Fibroblast of lung (primary cell): ENCODE data around the gene ARHGEF33. TPM values are rescaled to one million over a fixed set of nuclear protein-coding genes. Genes with fewer than 3 reads are reported as not detected.

Experiments used
- DNase-seq, 2 donors: peaks; one replicate each; pipeline versions ENCODE4 v3.0.0 to v3.0.0-alpha.2; 2010; ENCODE audit warnings: low read depth in 2 of 2
- H2AFZ ChIP-seq: 2 replicates; pipeline ENCODE4 v1.5.1; 2012; ENCODE audit warnings: low read length, control low read depth, inconsistent platforms
- H3K27ac ChIP-seq: 2 replicates; pipeline ENCODE4 v1.5.1; 2011; ENCODE audit warnings: low read length, control low read depth; ENCODE audit not compliant: insufficient read depth
- H3K27me3 ChIP-seq: 2 replicates; pipeline ENCODE4 v1.5.1; 2011; ENCODE audit warnings: mild to moderate bottlenecking, low read length; ENCODE audit not compliant: control insufficient read depth, insufficient read depth
- H3K36me3 ChIP-seq: 2 replicates; pipeline ENCODE4 v1.5.1; 2011; ENCODE audit warnings: low read length; ENCODE audit not compliant: control insufficient read depth, insufficient read depth
- H3K4me1 ChIP-seq: 2 replicates; pipeline ENCODE4 v1.5.1; 2011; ENCODE audit warnings: low read length; ENCODE audit not compliant: control insufficient read depth, insufficient read depth; ENCODE audit errors: extremely low read depth
- H3K4me2 ChIP-seq: 2 replicates; pipeline ENCODE4 v1.5.1; 2011; ENCODE audit warnings: low read length, control low read depth; ENCODE audit not compliant: insufficient read depth; ENCODE audit errors: extremely low read depth
- H3K4me3 ChIP-seq, 4 experiments: fragments of 200-600 bp in 1 of 4; sonication (generic) in 1 of 4; replicated peaks in 1 of 4; 2 replicates each; pipeline ENCODE4 v1.5.1; 2011 to 2016; ENCODE audit warnings: low read length in 4 of 4, low read depth in 3 of 4, mild to moderate bottlenecking in 3 of 4, control low read depth in 2 of 4, inconsistent platforms in 1 of 4, mixed read lengths in 1 of 4; ENCODE audit not compliant: insufficient read depth in 1 of 4; ENCODE audit errors: control extremely low read depth in 1 of 4
- H3K79me2 ChIP-seq: 2 replicates; pipeline ENCODE4 v1.5.1; 2012; ENCODE audit warnings: mild to moderate bottlenecking, low read length, inconsistent platforms; ENCODE audit not compliant: control insufficient read depth, insufficient read depth
- H3K9ac ChIP-seq: 2 replicates; pipeline ENCODE4 v1.5.1; 2011; ENCODE audit warnings: mild to moderate bottlenecking, low read length, control low read depth; ENCODE audit not compliant: insufficient read depth
- H3K9me3 ChIP-seq: 2 replicates; pipeline ENCODE4 v1.5.1; 2012; ENCODE audit warnings: low read depth, low read length; ENCODE audit not compliant: control insufficient read depth, insufficient read depth
- H4K20me1 ChIP-seq: 2 replicates; pipeline ENCODE4 v1.5.1; 2011; ENCODE audit warnings: low read length; ENCODE audit not compliant: control insufficient read depth, insufficient read depth; ENCODE audit errors: extremely low read depth
- CTCF ChIP-seq, 2 donors: IDR thresholded peaks in 1 of 2; conservative IDR thresholded peaks in 1 of 2; 1 replicate in 1 of 2; 2 replicates in 1 of 2; pipeline ENCODE4 v1.5.1; 2011 to 2012; ENCODE audit warnings: low read length in 2 of 2, control low read depth in 1 of 2, inconsistent platforms in 1 of 2, low read depth in 1 of 2, mild to moderate bottlenecking in 1 of 2
- EZH2 ChIP-seq: IDR thresholded peaks from 2 replicates; pipeline ENCODE4 v1.5.1; 2012; ENCODE audit warnings: low read length, control low read depth, mild to moderate bottlenecking; ENCODE audit errors: missing control alignments
- polyA plus RNA-seq, 2 donors: library from polyadenylated mRNA; depleted of rRNA in 1 of 2; stranded (reverse) in 1 of 2; unstranded in 1 of 2; fragments of >200 nt; gene quantifications; 2 replicates each; pipeline ENCODE4 v1.2.1, GENCODE V29; 2011 to 2012; ENCODE audit warnings: missing spikeins in 1 of 2
- total RNA-seq: library from RNA; depleted of rRNA; stranded (reverse); fragments of >200 nt; gene quantifications from 2 replicates; pipeline ENCODE4 v1.2.1, GENCODE V29; 2014

ARHGEF33 gene
- total and polyA plus RNA-seq, 2 donors (not counting 1 experiment from before 2014, with no cell fraction given), result 0.10 to 0.50 TPM

- no peak for TF ChIP-seq CTCF (conservative IDR thresholded peaks at IDR 0.05 in 1 of 2, IDR thresholded peaks at IDR 0.05 in 1 of 2; ENCODE audit: low read depth in 1 of 2, low read length in 2 of 2)
- no peak for TF ChIP-seq EZH2
Measured at GRCh38 chr2:38887347-38887746, 2.3 kb upstream of the ARHGEF33 start.

GRCh38 chr2:38887902-38888554 is 1.6 kb upstream of the ARHGEF33 start:
- Histone ChIP-seq H3K4me2 (no peak overlapping the region), H2AFZ (no peak overlapping the region), H3K36me3 (no peaks in the 10 kb centered on the region), H3K4me3 (no peak overlapping the region), H3K4me1 (no peaks in the 10 kb centered on the region), H3K27ac (no peak overlapping the region), H3K9ac (no peak overlapping the region), H3K9me3 (no peaks in the 10 kb centered on the region), H3K27me3 (no peaks in the 10 kb centered on the region), H4K20me1 (no peaks in the 10 kb centered on the region), H3K79me2 (no peaks in the 10 kb centered on the region)
- DNase-seq, result no peak
- TF ChIP-seq CTCF (conservative IDR thresholded peaks at IDR 0.05 in 1 of 2, IDR thresholded peaks at IDR 0.05 in 1 of 2; ENCODE audit: low read depth in 1 of 2, low read length in 2 of 2) (no peak), EZH2 (no peak)

More at GRCh38 chr2:38887347-38887746, 2.3 kb upstream of the ARHGEF33 start:
- no peaks in the 10 kb centered on the region for H3K9me3 ChIP-seq
- H3K36me3 ChIP-seq, result no peaks in the 10 kb centered on the region
- no peaks in the 10 kb centered on the region for H3K4me1 ChIP-seq
- no peak overlapping the region for H3K9ac ChIP-seq
- DNase-seq, result no peak
- H3K4me3 ChIP-seq, result no peak overlapping the region
- no peak overlapping the region for H3K27ac ChIP-seq
- H3K27me3 ChIP-seq, result no peaks in the 10 kb centered on the region
- no peaks in the 10 kb centered on the region for H3K79me2 ChIP-seq
- H4K20me1 ChIP-seq, result no peaks in the 10 kb centered on the region
- H3K4me2 ChIP-seq, result no peak overlapping the region
- H2AFZ ChIP-seq, result no peak overlapping the region

DNA sequence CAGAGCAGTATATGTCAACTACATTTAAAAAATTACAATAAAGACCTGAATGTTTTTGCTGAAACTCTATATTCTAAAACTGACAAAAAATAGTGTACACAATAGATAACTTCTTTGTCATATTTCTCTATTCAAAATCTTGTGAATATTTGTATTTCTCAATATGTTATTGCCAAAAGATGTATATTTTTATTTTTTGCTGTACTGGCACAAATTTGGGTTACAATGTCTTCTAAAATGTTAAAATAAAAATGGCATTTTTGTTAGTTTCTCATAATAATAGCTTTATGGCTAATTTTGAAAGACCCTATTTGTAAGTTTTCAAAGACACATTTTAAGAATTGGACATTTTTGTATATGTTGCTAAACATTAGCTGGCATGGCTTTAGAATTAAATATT is 630 bp upstream of the ARHGEF33 start:
- Histone ChIP-seq H3K4me2 (no peak overlapping the region), H3K4me1 (no peaks in the 10 kb centered on the region), H3K9ac (no peak overlapping the region), H2AFZ (no peak overlapping the region), H3K27ac (no peak overlapping the region), H3K27me3 (no peaks in the 10 kb centered on the region), H3K36me3 (no peaks in the 10 kb centered on the region), H4K20me1 (no peaks in the 10 kb centered on the region), H3K9me3 (no peaks in the 10 kb centered on the region), H3K79me2 (no peaks in the 10 kb centered on the region), H3K4me3 (no peak overlapping the region)
- DNase-seq, result no peak
- TF ChIP-seq EZH2 (no peak), CTCF (conservative IDR thresholded peaks at IDR 0.05 in 1 of 2, IDR thresholded peaks at IDR 0.05 in 1 of 2; ENCODE audit: low read depth in 1 of 2, low read length in 2 of 2) (no peak)
